ENCODE measurements around the gene MACROD1. TPM values are rescaled to one million over a fixed set of nuclear protein-coding genes. Genes with fewer than 3 reads are reported as not detected.

The MACROD1 gene
- total and polyA plus RNA-seq, 2 of the 13 experiments (the other 11 are each of a cell fraction or from before 2014, with no cell fraction given) = 23.1 to 34.5 TPM

DNA sequence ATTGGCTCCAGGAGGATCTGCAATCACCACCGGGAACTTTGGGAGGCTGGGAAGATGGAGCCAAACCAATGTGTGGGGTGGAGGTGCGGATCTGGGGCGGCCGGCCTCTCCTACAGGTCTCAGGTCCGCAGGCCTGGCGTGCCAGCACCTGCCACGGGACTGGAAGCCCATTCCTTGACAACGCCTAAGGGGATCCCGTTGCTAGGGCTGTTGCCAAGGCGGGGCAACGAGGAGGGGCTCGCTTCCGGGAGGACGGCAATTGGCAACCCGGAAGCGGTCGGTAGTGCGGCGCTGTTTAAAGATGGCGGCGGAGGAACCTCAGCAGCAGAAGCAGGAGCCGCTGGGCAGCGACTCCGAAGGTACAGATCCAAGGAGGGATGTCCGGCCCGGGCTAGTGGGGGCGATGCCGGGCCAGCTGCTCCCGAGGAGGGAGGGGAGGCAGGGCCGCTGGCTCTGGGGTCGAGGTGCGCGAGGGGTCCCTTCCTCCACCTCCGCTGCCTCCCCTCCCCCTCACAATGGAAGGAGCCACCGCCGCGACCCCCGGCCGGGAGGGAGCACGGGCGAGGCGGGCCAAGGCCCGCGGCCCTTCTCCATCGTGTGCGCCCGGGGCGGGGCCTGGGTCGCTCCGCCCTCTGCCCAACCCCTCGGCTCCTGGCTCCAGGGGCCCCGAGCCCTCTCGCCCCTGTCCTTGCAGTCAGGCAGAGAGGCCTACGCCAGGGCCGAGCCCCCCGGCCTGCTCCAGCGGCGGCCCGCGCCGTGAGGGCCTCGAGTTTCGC is 179.6 kb downstream of the MACROD1 start, which contains the start of gene OTUB1 (continued):
- TF ChIP-seq ZNF407 (CRISPR knock-in tag; IDR thresholded peaks at IDR 0.05; ENCODE audit: not compliant biosample characterization) (peak; percentile 94), ZNF18 (CRISPR knock-in tag; IDR thresholded peaks at IDR 0.05; ENCODE audit: insufficient replicate concordance) (no peak), ZNF280D (CRISPR knock-in tag; IDR thresholded peaks at IDR 0.05) (0 out of 2 replicates have a peak, but pooled peaks have one; percentile 30), NCOA2 (CRISPR knock-in tag; IDR thresholded peaks at IDR 0.05) (peak; percentile 44), ZSCAN9 (CRISPR knock-in tag; IDR thresholded peaks at IDR 0.05; ENCODE audit: borderline replicate concordance) (no peak), ZNF432 (CRISPR knock-in tag; IDR thresholded peaks at IDR 0.05; ENCODE audit: borderline replicate concordance) (no peak), THAP11 (CRISPR knock-in tag; IDR thresholded peaks at IDR 0.05) (peak; percentile 90)
- TF ChIP-seq, protein P1, sequence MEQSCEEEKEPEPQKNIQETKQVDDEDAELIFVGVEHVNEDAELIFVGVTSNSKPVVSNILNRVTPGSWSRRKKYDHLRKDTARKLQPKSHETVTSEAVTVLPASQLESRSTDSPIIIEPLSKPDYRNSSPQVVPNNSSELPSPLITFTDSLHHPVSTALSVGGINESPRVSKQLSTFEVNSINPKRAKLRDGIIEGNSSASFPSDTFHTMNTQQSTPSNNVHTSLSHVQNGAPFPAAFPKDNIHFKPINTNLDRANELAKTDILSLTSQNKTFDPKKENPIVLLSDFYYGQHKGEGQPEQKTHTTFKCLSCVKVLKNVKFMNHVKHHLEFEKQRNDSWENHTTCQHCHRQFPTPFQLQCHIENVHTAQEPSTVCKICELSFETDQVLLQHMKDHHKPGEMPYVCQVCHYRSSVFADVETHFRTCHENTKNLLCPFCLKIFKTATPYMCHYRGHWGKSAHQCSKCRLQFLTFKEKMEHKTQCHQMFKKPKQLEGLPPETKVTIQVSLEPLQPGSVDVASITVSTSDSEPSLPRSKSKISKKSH (CRISPR knock-in tag; IDR thresholded peaks at IDR 0.05; ENCODE audit: borderline replicate concordance) = no peak; the same call in 1 of the 2 replicates

Measured in HepG2 (cell line).